HG03378 (cell line): ENCODE results near the gene RPS18.
A peak's percentile ranks its signal among the peaks of the same experiment; 100 is the strongest.
"Not testable (repeated sequence)": the region's sequence is repeated elsewhere in the genome, so short reads cannot be mapped to it uniquely, and the experiment has no call there.

Experiments
- ATAC-seq: cut with Tn5 transposase; IDR thresholded peaks from one replicate; pipeline ENCODE4 v1.9.1; 2021; ENCODE audit warnings: mild to moderate bottlenecking, moderate library complexity; ENCODE audit not compliant: unreplicated experiment

RPS18 gene

DNA sequence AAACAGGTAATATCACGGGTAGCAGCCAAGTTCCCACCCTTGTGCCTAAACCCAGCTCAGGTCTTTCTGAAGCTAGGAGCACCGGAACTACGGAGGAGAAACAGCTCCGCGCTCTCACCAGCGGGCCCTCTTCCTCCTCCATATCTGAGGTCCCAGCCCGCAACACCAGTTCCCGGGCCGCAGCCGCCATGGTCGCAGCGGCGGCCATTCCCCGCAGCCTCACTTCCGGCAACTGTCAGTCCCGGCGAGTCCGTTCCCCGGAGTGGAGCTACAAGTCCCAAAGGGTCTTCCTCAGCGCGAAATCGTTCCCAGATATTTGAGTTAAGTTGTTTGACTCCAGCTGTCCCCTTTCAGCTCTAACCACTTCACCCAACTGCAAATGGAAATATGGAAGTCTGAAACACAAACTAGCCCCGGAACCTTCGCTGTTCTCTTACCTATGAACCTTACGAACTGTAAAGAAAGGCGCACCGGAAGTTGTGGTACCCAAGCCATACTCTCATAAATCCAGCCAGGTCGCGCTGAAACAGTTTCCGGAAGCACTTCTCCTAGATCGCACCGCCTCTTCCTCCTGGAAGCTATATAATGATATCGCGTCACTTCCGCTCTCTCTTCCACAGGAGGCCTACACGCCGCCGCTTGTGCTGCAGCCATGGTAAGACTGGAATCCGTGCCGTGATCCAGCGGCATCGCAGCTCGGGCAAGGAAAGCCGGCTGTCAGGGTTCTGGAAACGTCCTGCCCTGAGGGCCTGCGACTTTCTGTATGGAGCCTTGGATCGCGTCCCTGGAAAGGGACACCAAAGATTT is at the start of gene RPS18, which contains the start of gene VPS52:
Gene RPS18 (plus strand): TSS at position 608 of the 807 bp plus-strand sequence. CDS start 45 bp downstream, at position 653.
Gene VPS52 (minus strand): TSS at position 409 of the 807 bp plus-strand sequence. CDS start 201 bp downstream, at position 208.
- ATAC-seq: peak; percentile 83

DNA sequence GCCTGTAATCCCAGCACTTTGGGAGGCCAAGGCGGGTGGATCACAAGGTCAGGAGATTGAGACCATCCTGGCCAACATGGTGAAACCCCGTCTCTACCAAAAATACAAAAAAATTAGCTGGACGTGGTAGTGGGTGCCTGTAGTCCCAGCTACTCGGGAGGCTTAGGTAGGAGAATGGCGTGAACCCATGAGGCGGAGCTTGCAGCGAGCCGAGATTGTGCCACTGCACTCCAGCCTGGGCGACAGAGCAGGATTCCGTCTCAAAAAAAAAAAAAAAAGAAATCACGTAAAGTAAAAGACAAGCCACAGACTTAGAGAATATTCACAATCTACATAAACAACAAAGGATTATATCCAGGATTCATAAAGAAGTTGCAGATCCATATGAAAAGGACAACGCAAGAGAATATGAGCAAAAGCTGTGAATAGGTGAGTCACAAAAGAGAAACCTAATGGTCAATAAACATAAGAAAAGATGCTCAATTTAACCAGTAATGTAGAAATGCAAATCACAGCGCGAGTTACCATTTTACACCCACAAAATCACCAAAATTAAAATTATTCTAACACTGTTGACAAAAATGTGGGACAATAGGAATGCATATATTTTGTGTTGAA is 45.3 kb upstream of the RPS18 start:
- ATAC-seq: not testable (repeated sequence)

DNA sequence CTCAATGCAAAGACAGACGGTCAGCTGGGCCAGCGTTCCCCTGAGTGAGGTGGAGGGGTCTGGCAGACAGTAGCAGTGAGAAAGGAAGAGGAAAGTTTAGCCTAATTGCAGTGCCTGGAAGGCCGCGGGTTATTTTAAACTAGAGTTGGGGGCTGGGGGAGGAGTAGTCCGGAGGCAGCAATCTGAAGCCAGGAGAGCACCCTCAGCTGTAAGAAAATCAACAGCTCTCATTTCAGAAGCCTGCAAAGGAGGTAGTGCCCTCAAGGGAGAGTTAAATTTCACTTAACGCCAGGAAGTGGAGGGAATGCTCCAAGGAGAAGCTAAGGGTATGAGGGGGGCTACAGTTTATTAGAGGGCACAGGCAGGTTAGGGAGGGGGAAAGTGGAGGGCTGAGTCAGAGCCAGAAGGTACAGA is 36.6 kb upstream of the RPS18 start:
- no peak for ATAC-seq

DNA sequence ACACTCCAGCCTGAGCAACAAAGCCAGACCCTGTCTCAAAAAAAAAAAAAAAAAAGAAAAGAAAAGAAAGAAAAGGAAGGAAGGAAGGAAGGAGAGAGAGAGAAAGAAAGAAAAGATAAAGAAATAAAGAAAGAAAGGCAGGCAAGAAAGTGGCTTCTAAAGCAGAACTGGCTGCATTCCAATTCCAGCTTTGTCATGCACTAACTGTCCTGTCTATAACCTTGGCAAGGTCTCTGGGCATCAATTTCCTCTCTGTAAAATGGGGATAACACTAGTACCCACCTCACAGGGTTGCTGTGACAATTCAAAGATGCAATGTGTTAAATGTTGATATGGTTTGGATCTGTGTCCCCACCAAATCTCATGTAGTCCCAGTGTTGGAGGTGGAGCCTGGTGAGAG is 35.5 kb upstream of the RPS18 start:
- no peak for ATAC-seq

DNA sequence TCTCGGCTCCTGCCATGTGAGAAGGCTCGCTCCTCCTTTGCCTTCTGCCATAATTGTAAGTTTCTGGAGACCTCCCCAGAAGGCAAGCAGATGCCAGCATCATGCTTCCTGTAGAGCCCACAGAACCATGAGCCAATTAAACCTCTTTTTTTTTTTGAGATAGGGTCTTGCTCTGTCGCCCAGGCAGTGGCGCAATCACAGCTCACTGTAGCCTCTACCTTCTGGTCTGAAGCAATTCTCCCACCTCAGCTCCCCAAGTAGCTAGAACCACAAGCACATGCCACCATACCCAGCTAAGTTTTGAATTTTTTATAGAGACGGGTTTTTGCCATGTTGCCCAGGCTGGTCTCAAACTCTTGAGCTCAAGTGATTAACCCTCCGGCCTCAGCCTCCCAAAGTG is 35.0 kb upstream of the RPS18 start:
- no peak for ATAC-seq

DNA sequence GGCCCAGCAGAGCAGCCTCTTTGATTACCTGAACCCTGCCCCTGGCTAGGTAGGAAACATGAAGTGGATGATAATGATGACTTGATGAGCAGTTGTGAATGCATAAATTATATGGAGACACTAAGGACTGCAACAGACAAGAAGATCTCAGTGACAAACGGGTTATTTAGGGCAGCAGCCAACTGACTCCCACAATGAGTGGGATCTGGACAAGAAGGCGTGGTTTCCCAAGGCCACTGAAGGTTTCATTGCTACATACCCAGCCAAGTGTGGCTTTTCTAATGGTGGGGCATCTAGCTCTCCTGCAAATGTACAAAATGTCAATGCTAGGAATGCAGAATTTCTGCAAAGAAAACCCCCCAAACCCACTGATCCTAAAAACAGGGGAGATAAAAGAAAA is 34.1 kb upstream of the RPS18 start:
- ATAC-seq: no peak

DNA sequence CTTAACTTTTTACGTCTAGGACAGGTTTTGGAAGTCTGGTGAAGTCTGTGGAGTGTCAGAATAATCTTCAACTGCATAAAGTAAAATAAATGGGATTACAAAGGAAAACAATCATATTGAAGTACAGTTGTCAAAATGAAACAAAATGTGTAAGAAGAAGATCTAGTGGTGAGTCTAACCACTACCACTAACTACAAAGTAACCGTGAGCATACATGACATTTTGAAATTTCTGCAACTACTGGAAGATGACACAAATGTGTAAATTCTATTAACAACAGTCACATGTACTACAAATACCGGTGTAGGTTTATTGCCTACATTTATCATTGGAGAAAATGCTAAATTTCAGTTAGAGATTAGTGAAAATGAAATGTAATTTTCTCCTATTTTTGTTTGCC is 29.9 kb upstream of the RPS18 start:
- ATAC-seq: no peak

DNA sequence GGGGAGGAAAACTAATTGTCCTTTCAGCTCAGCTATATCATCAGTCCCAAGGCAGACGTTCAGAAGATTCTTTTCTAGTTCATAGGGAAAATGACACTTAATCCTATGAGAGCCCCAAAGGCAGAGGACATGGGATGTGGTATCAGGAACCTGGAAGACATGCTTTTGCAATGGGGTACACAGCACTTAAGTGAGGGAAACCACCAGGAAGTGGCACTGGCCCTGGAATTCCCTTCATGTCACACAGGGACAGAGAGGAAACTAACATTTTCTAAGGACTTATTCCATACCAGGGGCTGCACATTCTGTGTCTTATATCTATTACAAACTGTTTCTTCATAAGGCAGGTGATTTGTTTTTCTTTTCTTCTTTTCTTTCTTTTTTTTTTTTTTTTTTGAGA is 28.4 kb upstream of the RPS18 start:
- no peak for ATAC-seq

DNA sequence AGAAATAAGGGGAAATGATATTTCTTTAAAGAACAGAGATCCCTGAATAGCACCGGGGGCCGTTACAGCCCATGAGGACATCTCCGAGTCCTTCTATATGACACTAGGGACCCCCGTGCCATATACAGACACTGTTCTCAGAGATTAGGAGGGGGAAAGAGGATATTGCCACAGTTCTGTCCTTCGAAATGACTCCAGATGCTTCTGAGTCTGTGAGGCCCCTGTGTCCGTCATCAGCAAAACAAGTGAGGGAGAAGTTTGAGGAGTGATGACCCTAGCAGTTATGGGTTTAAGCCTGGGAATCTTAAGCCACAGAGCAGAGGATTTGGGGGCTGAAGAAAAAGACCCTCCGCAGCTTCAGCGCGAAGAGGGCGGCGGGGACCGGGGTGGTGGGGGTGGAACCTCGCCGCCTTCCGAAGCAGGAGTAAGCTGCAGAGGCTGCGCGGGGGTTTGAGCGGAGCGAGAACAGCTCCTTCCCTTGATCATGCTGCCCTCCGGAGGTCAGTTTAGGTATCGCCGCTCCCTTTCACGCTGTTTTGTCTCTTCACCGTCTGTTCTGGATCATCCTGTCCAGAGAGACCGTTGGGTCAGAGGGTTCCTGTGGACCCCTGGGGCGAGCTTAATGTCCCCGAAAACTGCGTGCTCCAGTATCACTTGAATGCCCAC is 23.8 kb upstream of the RPS18 start:
- ATAC-seq: peak; percentile 47

DNA sequence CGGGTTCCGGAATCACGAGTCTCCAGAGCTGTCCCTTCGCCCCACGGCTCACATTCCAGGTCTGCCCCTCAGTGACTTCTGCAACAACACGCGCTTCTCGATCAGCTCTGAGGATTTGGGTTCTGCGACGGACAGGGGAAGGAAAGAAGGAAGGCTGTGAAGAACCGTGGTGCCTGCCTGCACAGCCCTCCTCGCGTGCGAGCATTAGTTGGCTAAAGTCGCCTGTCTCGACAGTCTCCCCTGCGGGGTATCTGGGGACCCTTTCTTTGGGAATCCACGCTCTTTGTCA is 23.3 kb upstream of the RPS18 start:
- no peak for ATAC-seq

DNA sequence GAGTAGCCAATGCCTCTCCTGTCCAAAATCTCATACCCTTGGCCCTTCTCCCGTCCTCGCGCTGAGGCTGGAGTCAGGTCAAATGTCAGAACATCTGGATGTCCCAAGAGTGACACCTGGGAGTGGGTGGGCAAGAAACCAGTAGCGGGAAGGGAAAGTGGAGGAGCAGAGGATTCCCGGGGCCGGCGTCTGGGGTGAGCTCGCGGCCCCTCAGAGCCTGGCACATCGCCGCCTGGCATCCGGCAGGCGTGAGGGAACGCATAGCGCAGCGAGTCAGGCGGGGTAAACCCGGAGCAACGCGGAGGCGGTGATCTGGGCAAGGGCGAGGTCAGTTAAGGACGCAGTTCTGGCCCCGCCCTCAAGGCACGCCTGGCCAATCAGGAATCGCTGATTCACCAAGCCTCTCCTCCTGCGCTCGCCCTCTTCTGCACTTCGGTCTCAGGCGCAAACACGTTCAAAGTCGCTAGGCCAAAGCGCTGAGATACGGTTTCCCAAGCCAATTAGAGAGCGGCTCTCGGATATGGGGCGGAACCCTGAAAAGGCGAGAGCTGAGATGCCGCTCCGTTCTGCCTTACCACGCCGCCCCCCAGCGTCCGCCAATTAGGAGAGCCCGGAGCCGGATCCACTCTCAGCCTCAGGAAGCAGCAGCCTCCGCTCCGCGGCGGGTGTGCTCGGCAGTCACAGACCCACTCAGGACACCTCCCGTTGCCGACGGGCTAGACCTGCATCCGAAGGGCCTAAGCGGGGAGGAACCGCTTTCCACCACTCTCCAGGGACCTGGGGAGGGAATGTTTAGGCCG is 22.7 kb upstream of the RPS18 start:
- ATAC-seq: peak; percentile 77

DNA sequence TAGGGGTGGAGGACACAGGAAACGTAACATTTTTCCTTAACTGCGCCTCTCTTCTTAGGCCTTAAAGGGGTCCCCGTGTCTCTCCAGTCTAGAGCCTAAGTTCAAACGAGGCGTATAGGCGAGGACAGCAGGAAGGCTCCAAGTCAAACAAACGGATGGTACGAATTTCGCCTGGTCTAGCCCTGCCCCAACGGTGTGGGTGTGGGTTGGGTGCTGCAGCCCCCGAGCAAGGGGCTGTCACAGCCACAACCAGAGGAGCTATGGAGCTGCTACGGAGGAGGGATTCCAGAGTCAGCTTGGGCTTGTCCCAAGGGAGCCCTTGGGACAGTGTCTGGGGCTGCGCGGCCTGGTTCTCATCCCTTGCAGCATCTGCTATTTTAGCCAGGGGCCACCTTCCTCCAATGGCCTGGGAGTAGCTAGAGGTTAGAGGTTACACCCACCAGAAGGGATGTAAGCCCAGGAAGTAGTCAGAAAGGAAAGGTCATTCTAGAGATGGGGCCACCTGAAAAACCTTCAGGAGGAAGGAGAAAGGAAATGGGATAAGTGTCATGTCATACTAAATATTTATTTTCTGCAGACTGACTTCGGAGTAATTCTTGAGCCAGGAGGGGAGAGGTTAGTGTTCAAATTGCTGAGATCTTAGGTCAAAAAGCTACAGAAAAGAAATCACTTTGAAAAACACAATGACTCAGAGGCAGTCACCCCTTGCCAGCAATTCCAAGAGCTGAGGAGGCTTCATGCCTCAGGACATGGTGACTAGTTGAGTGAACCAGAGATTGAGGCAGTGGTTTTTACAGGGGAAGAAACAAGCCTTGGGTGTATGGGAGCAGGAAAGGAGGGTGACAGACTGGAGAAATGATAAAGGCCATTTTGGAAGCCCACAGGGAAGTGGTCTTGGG is 21.9 kb upstream of the RPS18 start:
- ATAC-seq: no peak

DNA sequence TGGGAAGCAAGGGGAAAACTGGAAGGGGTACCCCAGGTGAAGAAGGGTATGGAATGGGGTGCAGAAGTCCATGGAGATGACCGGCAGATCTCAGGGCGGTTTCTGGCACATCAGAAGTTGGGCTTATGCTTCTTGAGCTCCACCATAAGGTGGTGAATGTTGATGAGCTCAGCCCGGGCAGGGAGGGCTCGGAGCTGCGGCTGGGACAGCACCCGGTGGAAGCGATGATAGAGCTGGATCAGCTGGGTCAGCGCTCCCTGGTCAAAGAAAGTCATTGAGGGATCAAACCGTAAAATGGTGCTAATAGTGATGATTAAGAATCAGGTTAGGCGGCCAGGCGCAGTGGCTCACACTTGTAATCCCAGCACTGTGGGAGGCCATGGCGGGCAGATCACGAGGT is 21.1 kb upstream of the RPS18 start:
- no peak for ATAC-seq

DNA sequence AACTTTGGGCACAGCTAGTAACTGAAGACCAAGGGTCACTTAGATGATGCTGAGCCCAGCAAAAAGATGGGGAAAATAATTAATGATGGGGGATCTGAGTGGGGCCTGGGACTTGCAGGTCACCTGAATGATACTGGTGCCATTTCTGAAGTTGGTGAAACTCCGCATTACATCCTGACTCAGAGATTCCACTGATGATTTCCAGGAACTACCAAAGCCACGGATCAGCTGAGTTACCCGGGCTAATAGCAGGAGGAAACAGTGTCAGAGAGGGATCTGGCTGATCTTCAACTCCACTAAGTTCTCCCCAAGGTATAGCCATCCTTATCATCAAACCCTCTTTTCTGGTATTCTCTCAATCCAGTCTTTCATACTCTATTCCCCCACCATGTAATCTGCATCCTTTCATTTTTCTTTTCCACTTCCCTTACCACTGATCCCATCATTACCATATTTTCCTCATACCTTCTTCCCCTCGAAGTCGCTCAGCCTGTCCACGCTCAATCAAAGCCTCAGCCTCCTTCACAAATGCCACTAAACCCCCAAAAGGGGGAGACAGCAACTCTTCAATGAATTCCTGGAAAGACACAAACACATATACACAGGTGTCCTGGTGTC is 20.4 kb upstream of the RPS18 start:
- ATAC-seq: no peak

DNA sequence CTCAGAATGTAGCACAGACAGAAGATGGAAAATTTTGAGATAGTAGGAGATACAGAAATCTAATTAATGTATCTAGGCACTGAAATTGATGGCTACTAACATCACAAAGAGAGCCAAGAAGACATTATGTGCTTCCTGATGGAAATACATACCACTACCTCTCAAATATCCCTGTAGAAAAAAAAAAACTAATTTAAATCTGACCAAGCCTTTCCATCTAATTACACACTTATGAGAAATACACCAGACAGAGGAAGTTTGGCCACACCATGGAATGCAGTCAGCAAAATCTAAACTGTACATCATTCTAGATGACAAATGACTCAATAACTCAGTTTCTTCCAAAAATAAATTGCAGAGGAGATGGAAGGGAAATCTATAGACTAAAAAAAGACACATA is 19.1 kb upstream of the RPS18 start:
- ATAC-seq: no peak

DNA sequence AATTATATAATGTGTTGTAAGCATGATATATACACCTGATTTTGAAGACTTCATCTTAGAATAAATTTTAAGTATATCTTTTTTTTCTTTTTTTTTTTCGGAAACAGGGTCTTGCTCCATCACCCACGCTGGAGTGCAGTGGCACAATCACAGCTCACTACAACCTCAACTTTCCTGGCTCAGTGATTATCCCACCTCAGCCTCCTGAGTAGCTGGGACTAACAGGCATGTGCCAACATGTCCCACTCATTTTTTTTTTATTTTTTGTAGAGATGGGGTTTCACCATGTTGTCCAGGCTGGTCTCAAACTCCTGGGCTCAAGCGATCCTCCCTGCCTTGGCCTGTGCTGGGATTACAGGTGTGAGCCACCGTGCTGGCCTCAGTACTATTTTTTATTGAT is 17.3 kb upstream of the RPS18 start:
- ATAC-seq: no peak

DNA sequence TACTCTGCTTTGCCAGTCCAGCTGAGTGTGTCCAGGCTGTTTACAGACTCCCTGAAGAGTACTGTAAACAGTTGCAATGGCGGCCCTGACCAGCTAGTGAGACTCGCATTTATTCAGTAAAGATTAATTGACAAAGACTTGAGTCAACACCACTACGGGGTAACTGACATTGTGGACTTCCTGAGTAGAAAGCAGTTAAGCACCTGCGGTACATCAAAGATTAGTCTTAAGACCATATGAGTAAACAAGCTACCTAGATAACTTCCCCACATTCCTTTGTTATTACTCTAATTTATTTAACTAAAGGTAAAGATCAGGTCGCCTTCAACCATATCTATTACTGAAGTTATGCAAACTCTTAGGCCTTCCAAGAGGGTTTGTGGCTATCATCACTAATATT is 12.8 kb upstream of the RPS18 start:
- ATAC-seq: no peak

DNA sequence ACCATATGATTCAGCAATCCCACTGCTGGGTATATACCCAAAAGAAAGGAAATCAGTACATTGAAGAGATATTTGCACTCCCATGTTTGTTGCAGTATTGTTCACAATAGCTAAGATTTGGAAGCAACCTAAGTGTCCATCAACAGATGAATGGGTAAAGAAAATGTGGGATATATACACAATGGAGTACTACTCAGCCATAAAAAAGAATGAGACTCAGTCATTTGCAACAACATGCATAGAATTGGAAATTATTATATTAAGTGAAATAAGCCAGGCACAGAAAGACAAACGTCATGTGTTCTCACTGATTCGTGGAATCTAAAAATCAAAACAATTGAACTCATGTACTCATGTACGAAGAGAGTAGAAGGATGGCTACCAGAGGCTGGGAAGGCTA is 9.4 kb upstream of the RPS18 start:
- ATAC-seq: not testable (repeated sequence)

DNA sequence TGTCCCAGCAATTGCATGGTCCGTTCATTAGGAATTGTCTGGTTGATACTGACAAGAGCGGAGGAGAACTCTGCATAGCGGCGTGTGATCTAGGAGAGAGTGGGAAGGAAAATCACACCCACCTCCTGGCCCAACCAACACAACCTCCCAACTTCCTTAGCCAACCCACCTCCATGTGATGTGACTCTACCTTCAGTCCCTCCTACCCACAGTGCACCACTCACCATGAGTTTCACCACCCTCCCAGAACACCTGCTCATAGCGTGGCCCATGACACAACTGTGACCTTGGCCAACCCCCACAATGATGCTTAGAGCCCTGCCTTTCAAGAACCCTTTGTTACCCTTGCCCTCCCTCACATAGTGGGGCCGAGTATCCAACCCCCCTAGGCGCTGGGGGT is 7.9 kb upstream of the RPS18 start:
- ATAC-seq: no peak

DNA sequence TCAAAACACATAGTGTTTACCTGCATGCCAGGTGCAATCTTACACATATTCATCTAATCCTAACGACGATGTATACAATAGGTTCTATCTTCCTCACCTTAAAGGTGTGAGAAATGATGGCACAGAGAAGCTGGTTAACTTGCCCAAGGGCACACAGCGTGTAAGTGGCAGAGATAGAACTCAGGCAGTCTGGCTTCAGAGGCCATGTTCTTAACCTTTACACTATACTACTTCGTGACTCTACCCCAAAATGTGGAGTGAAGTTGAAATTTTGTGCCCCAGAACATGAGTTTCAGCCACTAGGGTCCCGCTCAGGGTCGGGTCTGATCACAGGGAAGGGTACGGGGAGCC is 783 bp upstream of the RPS18 start:
- peak; percentile 2 for ATAC-seq
